Right atrium auricular region (tissue), 2 donors: Measurements from ENCODE around the gene OR6N1. TPM values are rescaled to one million over a fixed set of nuclear protein-coding genes. Genes with fewer than 3 reads are reported as not detected.

ENCODE experiments used
- DNase-seq: peaks from one replicate; pipeline ENCODE4 v3.0.0-alpha.2; 2019; ENCODE audit warnings: low spot score
- H3K27ac ChIP-seq, 2 donors: fragments of 200-600 bp; sonication (generic); 1 replicate in 1 of 2; 2 replicates in 1 of 2; pipeline ENCODE4 v1.5.1; 2016 to 2019
- H3K27me3 ChIP-seq, 2 donors: fragments of 200-600 bp; sonication (generic); one replicate each; pipeline versions ENCODE4 v1.5.1 to v1.6.0; 2017 to 2019
- H3K36me3 ChIP-seq: fragments of 200-600 bp; sonication (generic); one replicate; pipeline ENCODE4 v1.5.1; 2016
- H3K4me1 ChIP-seq, 2 donors: fragments of 200-600 bp; sonication (generic); one replicate each; pipeline versions ENCODE4 v1.5.1 to v1.6.0; 2017 to 2019
- H3K4me3 ChIP-seq, 2 donors: fragments of 200-600 bp; sonication (generic); 1 replicate in 1 of 2; 2 replicates in 1 of 2; pipeline ENCODE4 v1.5.1; 2017 to 2019; ENCODE audit warnings: mild to moderate bottlenecking in 1 of 2, moderate library complexity in 1 of 2
- H3K9me3 ChIP-seq, 2 donors: fragments of 200-600 bp; sonication (generic); one replicate each; pipeline ENCODE4 v1.5.1; 2019
- total RNA-seq, 2 donors: library from RNA; depleted of rRNA; stranded (reverse); fragments of >200 nt; gene quantifications; one replicate each; pipeline ENCODE4 v1.1.0, GENCODE V29; 2016
- TF ChIP-seq, protein P1 (sequence below), 2 donors: fragments of 200-600 bp; sonication (generic); IDR thresholded peaks; one replicate each; pipeline ENCODE4 v1.5.1; 2019; ENCODE audit warnings: antibody characterized with exemption in 2 of 2

Gene OR6N1
- total RNA-seq, 2 donors from 2014 or later = not detected

DNA sequence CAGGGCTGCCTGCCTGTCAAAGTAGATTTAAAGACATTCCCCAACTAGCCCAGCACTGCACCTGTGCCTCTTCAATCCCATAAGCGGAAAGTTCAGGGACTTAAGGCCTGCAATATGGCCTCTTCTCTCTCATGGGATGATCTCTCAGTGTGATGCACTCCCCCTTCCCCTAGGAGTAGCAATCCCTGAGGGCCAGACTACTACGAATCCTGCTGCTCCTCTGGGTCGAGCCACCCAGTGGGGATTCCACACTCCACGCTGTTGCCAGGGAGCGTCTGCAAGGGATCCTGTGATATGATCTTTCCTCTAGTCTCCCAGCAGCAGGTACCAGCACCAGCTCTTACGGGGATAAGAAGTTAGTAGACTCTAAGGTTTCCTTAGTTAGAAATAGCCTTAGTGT, 22.3 kb upstream of the OR6N1 start:
- no peak overlapping the region for H3K27ac ChIP-seq
- TF ChIP-seq, protein P1, sequence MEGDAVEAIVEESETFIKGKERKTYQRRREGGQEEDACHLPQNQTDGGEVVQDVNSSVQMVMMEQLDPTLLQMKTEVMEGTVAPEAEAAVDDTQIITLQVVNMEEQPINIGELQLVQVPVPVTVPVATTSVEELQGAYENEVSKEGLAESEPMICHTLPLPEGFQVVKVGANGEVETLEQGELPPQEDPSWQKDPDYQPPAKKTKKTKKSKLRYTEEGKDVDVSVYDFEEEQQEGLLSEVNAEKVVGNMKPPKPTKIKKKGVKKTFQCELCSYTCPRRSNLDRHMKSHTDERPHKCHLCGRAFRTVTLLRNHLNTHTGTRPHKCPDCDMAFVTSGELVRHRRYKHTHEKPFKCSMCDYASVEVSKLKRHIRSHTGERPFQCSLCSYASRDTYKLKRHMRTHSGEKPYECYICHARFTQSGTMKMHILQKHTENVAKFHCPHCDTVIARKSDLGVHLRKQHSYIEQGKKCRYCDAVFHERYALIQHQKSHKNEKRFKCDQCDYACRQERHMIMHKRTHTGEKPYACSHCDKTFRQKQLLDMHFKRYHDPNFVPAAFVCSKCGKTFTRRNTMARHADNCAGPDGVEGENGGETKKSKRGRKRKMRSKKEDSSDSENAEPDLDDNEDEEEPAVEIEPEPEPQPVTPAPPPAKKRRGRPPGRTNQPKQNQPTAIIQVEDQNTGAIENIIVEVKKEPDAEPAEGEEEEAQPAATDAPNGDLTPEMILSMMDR (IDR thresholded peaks at IDR 0.05) = no peak
- H3K36me3 ChIP-seq = no peaks in the 10 kb centered on the region
- no peaks in the 10 kb centered on the region for H3K9me3 ChIP-seq
- no peak overlapping the region for H3K4me3 ChIP-seq
- no peaks in the 10 kb centered on the region for H3K27me3 ChIP-seq
- H3K4me1 ChIP-seq = no peaks in the 10 kb centered on the region
- no peak for DNase-seq

DNA sequence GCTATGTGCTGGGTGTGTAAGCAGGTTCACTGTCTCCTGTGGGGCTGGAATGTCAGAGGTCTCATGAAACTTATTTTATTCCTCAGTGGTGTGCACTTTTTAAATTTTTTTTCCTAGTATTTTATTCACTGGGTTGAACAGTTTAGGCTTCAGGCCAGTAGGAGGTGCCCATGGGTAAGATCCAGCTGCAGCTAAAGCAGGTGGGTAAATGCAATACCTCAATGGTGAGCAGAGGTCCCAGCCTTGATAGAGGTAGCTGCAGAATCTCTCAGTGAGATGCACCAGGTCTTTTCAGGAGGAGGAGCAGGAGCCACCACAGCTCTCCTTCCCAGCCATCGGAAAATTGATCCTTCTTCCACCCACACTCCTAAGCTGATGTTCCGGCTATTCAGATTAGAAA, 21.6 kb upstream of the OR6N1 start:
- H3K4me1 ChIP-seq = no peaks in the 10 kb centered on the region
- no peak for DNase-seq
- no peak overlapping the region for H3K27ac ChIP-seq
- no peaks in the 10 kb centered on the region for H3K9me3 ChIP-seq
- no peak overlapping the region for H3K4me3 ChIP-seq
- no peaks in the 10 kb centered on the region for H3K27me3 ChIP-seq
- no peaks in the 10 kb centered on the region for H3K36me3 ChIP-seq
- TF ChIP-seq, protein P1 (IDR thresholded peaks at IDR 0.05) = no peak

GRCh38 chr1:158781104-158781503, 9.1 kb upstream of the OR6N1 start, which contains the start of gene OR6N2:
OR6N2 (minus strand) TSS chr1:158781204; CDS start chr1:158777635, 3,569 bp downstream.
- TF ChIP-seq, protein P1 (IDR thresholded peaks at IDR 0.05) = no peak
- H3K27ac ChIP-seq = no peak within 1 kb of the TSS
- H3K4me3 ChIP-seq = no peak within 1 kb of the TSS
- no peaks in the 10 kb centered on the region for H3K9me3 ChIP-seq
- H3K27me3 ChIP-seq = no peaks in the 10 kb centered on the region
- no peaks in the 10 kb centered on the region for H3K36me3 ChIP-seq
- no peaks in the 10 kb centered on the region for H3K4me1 ChIP-seq
- no peak for DNase-seq

GRCh38 chr1:158754420-158754819, 17.6 kb downstream of the OR6N1 start, which contains the start of gene OR6K6:
OR6K6 (plus strand) TSS chr1:158754720; CDS start chr1:158754888, 168 bp downstream.
- TF ChIP-seq, protein P1 (IDR thresholded peaks at IDR 0.05) = no peak
- DNase-seq = no peak
- Histone ChIP-seq H3K9me3 (no peaks in the 10 kb centered on the region), H3K4me3 (no peak within 1 kb of the TSS), H3K27ac (no peak within 1 kb of the TSS), H3K27me3 (no peaks in the 10 kb centered on the region), H3K4me1 (no peaks in the 10 kb centered on the region), H3K36me3 (no peaks in the 10 kb centered on the region)

DNA sequence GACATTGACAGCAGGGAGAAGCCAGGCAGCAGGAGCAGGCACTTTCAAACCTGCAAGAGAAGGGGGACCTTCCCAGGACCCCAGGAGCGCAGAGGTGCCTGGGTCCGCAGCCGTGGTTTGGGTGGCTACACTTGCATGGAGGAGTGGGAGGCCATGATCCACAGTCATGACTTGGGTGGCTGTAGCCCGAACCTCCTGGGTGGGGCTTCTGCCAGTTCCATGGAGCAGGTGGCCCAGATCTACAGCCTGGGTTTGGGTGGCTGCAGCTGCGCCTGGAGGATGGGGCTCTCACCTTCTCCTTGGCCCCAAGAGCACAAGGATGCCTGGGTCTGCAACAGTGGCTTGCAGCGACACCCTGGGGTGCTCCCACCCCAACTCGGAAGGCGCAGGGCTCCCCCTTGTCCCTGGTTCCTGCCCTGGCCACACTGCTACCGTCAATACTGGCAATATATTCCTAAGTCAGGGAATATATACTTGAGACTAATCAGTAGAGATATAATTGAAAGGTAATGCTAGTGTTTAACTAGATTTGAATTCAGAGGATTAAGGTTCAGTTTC, 19.8 kb downstream of the OR6N1 start:
- H3K27me3 ChIP-seq = no peaks in the 10 kb centered on the region
- H3K4me3 ChIP-seq = no peak overlapping the region
- no peaks in the 10 kb centered on the region for H3K4me1 ChIP-seq
- H3K36me3 ChIP-seq = no peaks in the 10 kb centered on the region
- H3K9me3 ChIP-seq = no peaks in the 10 kb centered on the region
- no peak overlapping the region for H3K27ac ChIP-seq
- TF ChIP-seq, protein P1 (IDR thresholded peaks at IDR 0.05) = no peak
- no peak for DNase-seq

GRCh38 chr1:158735848-158736247, 36.1 kb downstream of the OR6N1 start:
- H3K27ac ChIP-seq = no peak overlapping the region
- H3K9me3 ChIP-seq = no peaks in the 10 kb centered on the region
- H3K36me3 ChIP-seq = no peaks in the 10 kb centered on the region
- H3K27me3 ChIP-seq = no peaks in the 10 kb centered on the region
- H3K4me3 ChIP-seq = no peak overlapping the region
- no peaks in the 10 kb centered on the region for H3K4me1 ChIP-seq
- TF ChIP-seq, protein P1 (IDR thresholded peaks at IDR 0.05) = no peak
- no peak for DNase-seq
